T-cell (primary cell): ENCODE results near the gene BLMH. TPM values are rescaled to one million over a fixed set of nuclear protein-coding genes. Genes with fewer than 3 reads are reported as not detected.

ENCODE experiments used
- ATAC-seq, 4 experiments: fragments of 200-7000 bp in 3 of 4; fragments of 150-1000 bp in 1 of 4; cut with Tn5 transposase; replicated peaks in 1 of 4; 1 replicate in 3 of 4; 2 replicates in 1 of 4; pipeline ENCODE4 v1.10.0; 2021; ENCODE audit warnings: moderate library complexity in 3 of 4, mild to moderate bottlenecking in 2 of 4, moderate number of reproducible peaks in 1 of 4
- CTCF ChIA-PET, 2 donors: fragments of 300-600 bp; sonication (Branson Sonifier 250); formaldehyde crosslinking; loops; one replicate each; lab custom pipeline; 2022; ENCODE audit warnings: antibody characterized with exemption in 2 of 2; lab: Charles Lee
- POLR2A ChIA-PET, 2 donors: fragments of 300-600 bp; sonication (Branson Sonifier 250); formaldehyde crosslinking; loops; one replicate each; lab custom pipeline; 2022; ENCODE audit warnings: antibody characterized with exemption in 2 of 2; lab: Charles Lee
- DNase-seq, 35 experiments: peaks; one replicate each; pipeline versions ENCODE4 v3.0.0 to v3.0.0-alpha.2; 2013 to 2023
- H3K27ac ChIP-seq: one replicate; pipeline ENCODE4 v1.5.1; 2013; ENCODE audit warnings: low read length
- H3K27me3 ChIP-seq, 2 experiments: replicated peaks in 1 of 2; 1 replicate in 1 of 2; 2 replicates in 1 of 2; pipeline versions ENCODE4 v1.6.1 to v1.7.0; 2013; ENCODE audit warnings: low read length in 1 of 2, mixed read lengths in 1 of 2; ENCODE audit not compliant: control insufficient read depth in 2 of 2, insufficient read depth in 2 of 2; ENCODE audit errors: extremely low read depth in 1 of 2
- H3K36me3 ChIP-seq, 2 donors: 1 replicate in 1 of 2; 2 replicates in 1 of 2; pipeline versions ENCODE4 v1.6.1 to v1.7.0; 2013; ENCODE audit warnings: low read length in 1 of 2; ENCODE audit not compliant: control insufficient read depth in 2 of 2, insufficient read depth in 1 of 2; ENCODE audit errors: extremely low read depth in 1 of 2
- H3K4me1 ChIP-seq, 2 experiments: 1 replicate in 1 of 2; 2 replicates in 1 of 2; pipeline versions ENCODE4 v1.6.1 to v1.7.0; 2013; ENCODE audit warnings: low read length in 2 of 2, mixed read lengths in 1 of 2; ENCODE audit not compliant: insufficient read depth in 2 of 2, control insufficient read depth in 1 of 2; ENCODE audit errors: extremely low read depth in 1 of 2
- H3K4me3 ChIP-seq, 2 donors: 1 replicate in 1 of 2; 2 replicates in 1 of 2; pipeline versions ENCODE4 v1.5.1 to v1.7.0; 2013; ENCODE audit warnings: mild to moderate bottlenecking in 2 of 2, low read length in 1 of 2, moderate library complexity in 1 of 2; ENCODE audit not compliant: control insufficient read depth in 1 of 2; ENCODE audit errors: extremely low read depth in 1 of 2
- H3K9me3 ChIP-seq: 2 replicates; pipeline ENCODE4 v1.7.0; 2013
- H3K27ac Mint-ChIP-seq, 2 donors: one replicate each; pipeline ENCODE4 v1.8.0; 2020 to 2021; ENCODE audit warnings: mild to moderate bottlenecking in 2 of 2, mixed read lengths in 2 of 2
- H3K27me3 Mint-ChIP-seq, 2 donors: one replicate each; pipeline ENCODE4 v1.8.0; 2021 to 2022; ENCODE audit warnings: mixed read lengths in 2 of 2
- H3K36me3 Mint-ChIP-seq: one replicate; pipeline ENCODE4 v1.8.0; 2021; ENCODE audit warnings: mixed read lengths
- H3K4me1 Mint-ChIP-seq, 3 donors: one replicate each; pipeline ENCODE4 v1.8.0; 2020 to 2022; ENCODE audit warnings: mixed read lengths in 3 of 3, mild to moderate bottlenecking in 1 of 3
- H3K4me3 Mint-ChIP-seq, 3 donors: one replicate each; pipeline ENCODE4 v1.8.0; 2020 to 2022; ENCODE audit warnings: mild to moderate bottlenecking in 3 of 3, mixed read lengths in 3 of 3, moderate library complexity in 3 of 3
- H3K9me3 Mint-ChIP-seq, 3 donors: one replicate each; pipeline ENCODE4 v1.8.0; 2020 to 2022; ENCODE audit warnings: mixed read lengths in 3 of 3
- WGBS: methylation state at CpG from one replicate; pipeline ENCODE4 v1.1.5; 2013; ENCODE audit warnings: missing lambda C conversion rate; ENCODE audit not compliant: insufficient coverage; 5-methylcytosine and 5-hydroxymethylcytosine counted together
- total RNA-seq, 35 experiments: library from RNA in 6 of 35; stranded (reverse) in 6 of 35; fragments of 120-200 nt in 1 of 35; gene quantifications; one replicate each; pipeline versions ENCODE4 v1.2.1 to v1.2.4 and lab custom pipeline; 2013 to 2026

Gene BLMH
- total RNA-seq, 5 donors from 2014 or later (not counting 1 experiment from before 2014, with no cell fraction given), result 38.8 to 60.2 (median 47.4) TPM

DNA sequence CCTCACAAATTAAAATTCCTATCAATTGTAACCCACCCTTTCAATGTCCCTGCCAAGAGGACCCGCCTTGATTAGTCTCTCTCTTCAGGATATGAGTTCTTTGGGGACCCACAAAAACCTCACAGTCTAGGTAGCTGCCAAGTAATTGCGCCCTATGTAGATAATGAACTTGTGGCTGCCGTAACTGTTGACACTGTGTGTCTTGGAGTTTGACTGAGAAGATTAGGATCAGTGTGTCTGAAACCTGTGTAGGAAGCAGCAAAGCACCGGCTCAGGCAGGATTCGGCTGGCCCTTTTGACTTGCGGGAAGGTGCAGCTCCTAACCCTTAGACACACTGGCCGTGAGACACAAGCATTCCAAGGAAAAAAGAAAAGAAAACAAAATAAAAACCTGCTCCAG lies 38.4 kb downstream of the BLMH start:
- Histone ChIP-seq H3K4me3 (no peak overlapping the region), H3K27ac (no peak overlapping the region), H3K9me3 (no peaks in the 10 kb centered on the region), H3K4me1 (no peaks in the 10 kb centered on the region), H3K27me3 (no peaks in the 10 kb centered on the region), H3K36me3 (peaks cover 13 to 49% of the 10 kb centered on the region in 2 donors)
- peaks cover 55% of the 10 kb centered on the region for H3K36me3 Mint-ChIP-seq
- CTCF ChIA-PET, result no interaction called here
- WGBS, result 80% methylated on average over 2 of the region's 7 CpGs
- POLR2A ChIA-PET, result no interaction called here
- no peak for ATAC-seq
- no peaks in the 10 kb centered on the region for H3K4me1 Mint-ChIP-seq
- no peak for DNase-seq
- no peaks in the 10 kb centered on the region for H3K9me3 Mint-ChIP-seq
- H3K27me3 Mint-ChIP-seq, result no peaks in the 10 kb centered on the region
- H3K27ac Mint-ChIP-seq, result no peak overlapping the region
- H3K4me3 Mint-ChIP-seq, result no peak overlapping the region

DNA sequence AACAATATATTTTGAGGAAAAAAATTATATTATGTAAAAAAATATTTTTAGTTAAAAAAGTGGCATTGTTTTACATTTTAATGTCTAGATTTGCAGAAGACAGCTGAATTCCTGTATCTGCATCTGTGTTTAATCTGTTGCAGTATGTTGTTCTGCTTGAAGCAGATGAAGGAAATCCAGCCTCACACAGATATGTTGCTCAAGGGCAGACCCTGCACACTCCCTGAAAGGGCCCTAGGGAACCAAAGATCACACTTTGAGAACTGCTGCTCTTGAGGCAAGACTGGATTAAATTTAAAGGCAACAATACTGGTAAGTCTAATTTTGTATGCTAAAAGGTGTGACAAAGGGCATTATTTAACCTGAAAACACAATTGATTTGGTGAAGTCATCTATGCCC lies 39.8 kb downstream of the BLMH start:
- Mint-ChIP-seq H3K27me3 (no peaks in the 10 kb centered on the region), H3K4me1 (no peaks in the 10 kb centered on the region), H3K36me3 (peaks cover 59% of the 10 kb centered on the region), H3K9me3 (no peaks in the 10 kb centered on the region), H3K4me3 (no peak overlapping the region), H3K27ac (no peak overlapping the region)
- H3K4me3 ChIP-seq, result no peak overlapping the region
- ChIA-PET POLR2A (no interaction called here), CTCF (interaction anchor here in 1 of 2 donors (1.0 kb wide), 1 partner anchor 147 kb away, joined by 10 read pairs; no protein-coding TSS in a partner anchor)
- no peak overlapping the region for H3K27ac ChIP-seq
- ATAC-seq, result no peak
- H3K27me3 ChIP-seq, result no peaks in the 10 kb centered on the region
- H3K36me3 ChIP-seq, result peaks cover 16 to 49% of the 10 kb centered on the region in 2 donors
- H3K4me1 ChIP-seq, result no peaks in the 10 kb centered on the region
- DNase-seq, result no peak
- no peaks in the 10 kb centered on the region for H3K9me3 ChIP-seq

DNA sequence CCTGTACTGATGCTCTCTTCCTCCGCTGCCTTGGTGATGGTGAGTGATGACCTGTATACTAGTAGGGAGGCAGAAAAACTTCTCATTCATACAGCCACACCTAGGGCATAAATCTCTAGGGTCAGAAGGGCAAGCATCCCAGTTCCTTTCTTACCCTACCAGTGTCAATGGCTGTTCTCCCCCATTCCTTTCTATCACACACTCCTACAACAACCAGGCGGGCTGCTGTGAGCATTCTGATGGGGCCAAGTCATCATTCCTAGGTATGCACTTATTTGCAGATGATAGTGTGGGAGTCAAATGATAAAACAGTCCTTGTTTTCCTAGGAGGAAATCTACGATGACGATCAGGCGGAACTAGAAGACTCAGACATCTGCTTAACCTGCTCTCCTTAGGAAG lies 42.3 kb downstream of the BLMH start:
- no peaks in the 10 kb centered on the region for H3K9me3 ChIP-seq
- CTCF ChIA-PET, result interaction anchor here in 1 of 2 donors (0.6 kb wide), 1 partner anchor 86 kb away, joined by 13 read pairs; no protein-coding TSS in a partner anchor
- no peak overlapping the region for H3K27ac ChIP-seq
- Mint-ChIP-seq H3K4me3 (no peak overlapping the region), H3K4me1 (no peaks in the 10 kb centered on the region), H3K27ac (no peak overlapping the region), H3K27me3 (no peaks in the 10 kb centered on the region), H3K36me3 (peaks cover 64% of the 10 kb centered on the region), H3K9me3 (no peaks in the 10 kb centered on the region)
- DNase-seq (no peak), ATAC-seq (no peak)
- peaks cover 13 to 45% of the 10 kb centered on the region in 2 donors for H3K36me3 ChIP-seq
- no peak overlapping the region for H3K4me3 ChIP-seq
- 100% methylated on average over 3 of the region's 5 CpGs for WGBS
- no peaks in the 10 kb centered on the region for H3K27me3 ChIP-seq
- POLR2A ChIA-PET, result no interaction called here
- no peaks in the 10 kb centered on the region for H3K4me1 ChIP-seq

DNA sequence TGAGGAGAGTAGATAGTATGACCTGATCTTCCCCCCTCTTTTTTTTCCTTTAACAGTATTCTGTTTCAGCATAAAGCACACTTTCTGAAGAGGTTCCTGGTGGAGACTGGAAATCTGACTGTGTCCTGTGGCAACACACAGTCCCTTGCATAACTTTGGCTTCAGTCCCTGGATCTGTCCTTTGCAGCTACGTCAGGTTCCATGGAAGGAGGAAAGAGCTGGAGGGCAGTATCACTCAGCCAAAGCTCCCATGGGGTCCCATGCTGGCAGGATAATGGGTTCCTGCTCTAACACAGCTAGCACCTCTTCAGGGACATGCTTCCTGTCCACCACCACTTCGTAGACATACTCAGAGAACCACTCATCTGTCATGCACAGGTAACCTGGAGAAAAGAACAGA lies 43.0 kb downstream of the BLMH start:
- Histone ChIP-seq H3K4me1 (no peaks in the 10 kb centered on the region), H3K9me3 (no peaks in the 10 kb centered on the region), H3K4me3 (no peak overlapping the region), H3K27me3 (no peaks in the 10 kb centered on the region), H3K27ac (no peak overlapping the region), H3K36me3 (peaks cover 13 to 44% of the 10 kb centered on the region in 2 donors)
- DNase-seq (no peak), ATAC-seq (no peak)
- H3K27me3 Mint-ChIP-seq, result no peaks in the 10 kb centered on the region
- H3K27ac Mint-ChIP-seq, result no peak overlapping the region
- ChIA-PET POLR2A (no interaction called here), CTCF (interaction anchor here in 1 of 2 donors (0.5 to 1.0 kb wide), 2 partner anchors 88 to 964 kb away, joined by 3 read pairs; no protein-coding TSS in a partner anchor)
- WGBS, result no CpG with 5 or more reads among the region's 2 CpGs
- H3K9me3 Mint-ChIP-seq, result no peaks in the 10 kb centered on the region
- H3K4me3 Mint-ChIP-seq, result no peak overlapping the region
- H3K36me3 Mint-ChIP-seq, result peaks cover 64% of the 10 kb centered on the region
- no peaks in the 10 kb centered on the region for H3K4me1 Mint-ChIP-seq

DNA sequence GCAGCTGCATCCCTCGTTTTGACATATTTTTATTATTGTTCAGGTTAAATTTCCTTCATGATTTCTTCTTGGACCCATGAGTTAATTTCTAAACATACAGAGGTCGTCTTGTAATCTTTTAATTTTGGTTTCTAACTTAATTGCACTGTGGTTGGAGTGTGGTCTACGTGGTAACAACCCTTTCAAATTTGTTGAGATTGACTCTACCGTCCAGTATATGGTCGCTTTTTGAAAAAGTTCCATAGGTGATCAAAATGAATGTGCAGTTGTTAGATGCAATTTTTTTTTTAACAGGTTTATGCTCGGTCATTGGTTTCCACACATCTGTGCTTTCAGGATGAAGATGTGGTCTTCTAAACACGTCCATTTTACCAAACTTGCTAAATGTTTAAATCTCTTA lies 45.3 kb downstream of the BLMH start:
- ATAC-seq (no peak), DNase-seq (no peak)
- no peaks in the 10 kb centered on the region for H3K27me3 ChIP-seq
- ChIA-PET CTCF (no interaction called here), POLR2A (no interaction called here)
- H3K9me3 ChIP-seq, result no peaks in the 10 kb centered on the region
- H3K27ac Mint-ChIP-seq, result no peak overlapping the region
- no peaks in the 10 kb centered on the region for H3K9me3 Mint-ChIP-seq
- H3K4me1 Mint-ChIP-seq, result no peaks in the 10 kb centered on the region
- WGBS, result 80% methylated on average over 1 of the region's 7 CpGs
- H3K4me3 Mint-ChIP-seq, result no peak overlapping the region
- H3K4me3 ChIP-seq, result no peak overlapping the region
- peaks cover 10 to 31% of the 10 kb centered on the region in 2 donors for H3K36me3 ChIP-seq
- H3K27me3 Mint-ChIP-seq, result no peaks in the 10 kb centered on the region
- no peak overlapping the region for H3K27ac ChIP-seq
- peaks cover 54% of the 10 kb centered on the region for H3K36me3 Mint-ChIP-seq
- no peaks in the 10 kb centered on the region for H3K4me1 ChIP-seq

DNA sequence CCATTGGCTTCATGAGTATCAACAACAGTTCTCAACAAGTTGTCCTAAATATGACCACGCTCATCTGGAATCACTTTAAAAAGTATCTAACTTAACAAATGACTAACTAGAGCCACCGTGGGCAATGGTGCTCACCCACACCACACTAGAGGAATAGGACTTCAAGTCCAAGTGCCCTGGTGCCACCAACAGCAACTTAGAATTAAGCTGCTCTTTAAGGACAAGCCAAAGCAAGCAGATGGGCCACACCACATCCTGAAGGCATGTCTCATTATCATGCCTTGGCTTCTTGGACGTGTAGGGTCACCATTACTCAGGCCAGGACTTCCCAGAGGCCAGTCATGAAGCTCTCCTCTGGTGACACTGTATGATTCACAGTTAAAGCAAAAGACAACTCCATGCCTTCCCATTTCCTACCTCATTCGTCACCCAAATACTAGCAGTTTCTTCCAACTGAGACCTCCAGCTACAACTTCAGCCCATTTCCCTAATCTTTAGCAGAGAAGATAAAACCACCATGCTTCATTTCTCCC lies 46.8 kb downstream of the BLMH start:
- CTCF ChIA-PET, result interaction anchor here (0.6 to 1.1 kb wide), 2 partner anchors 140 to 1022 kb away, joined by 4 read pairs; no protein-coding TSS in a partner anchor
- H3K27ac Mint-ChIP-seq, result no peak overlapping the region

More for the DNA sequence above, 46.8 kb downstream of the BLMH start:
- 100% methylated on average over 3 of the region's 4 CpGs for WGBS
- POLR2A ChIA-PET, result interaction anchor here in 1 of 2 donors (0.6 kb wide), 1 partner anchor 51 kb away, joined by 8 read pairs; no protein-coding TSS in a partner anchor
- Histone ChIP-seq H3K4me3 (no peak overlapping the region), H3K27me3 (no peaks in the 10 kb centered on the region), H3K36me3 (peaks cover 10 to 25% of the 10 kb centered on the region in 2 donors), H3K9me3 (no peaks in the 10 kb centered on the region), H3K27ac (no peak overlapping the region), H3K4me1 (no peaks in the 10 kb centered on the region)
- Mint-ChIP-seq H3K36me3 (peaks cover 41% of the 10 kb centered on the region), H3K27me3 (peaks cover 2 to 5% of the 10 kb centered on the region in 2 donors), H3K9me3 (no peaks in the 10 kb centered on the region), H3K4me1 (no peaks in the 10 kb centered on the region), H3K4me3 (no peak overlapping the region)
- ATAC-seq, result no peak
- DNase-seq, result no peak
